Smooth muscle cell (in vitro differentiated cells): Measurements from ENCODE around the gene MYG1. TPM values are rescaled to one million over a fixed set of nuclear protein-coding genes. Genes with fewer than 3 reads are reported as not detected.

Source experiments
- DNase-seq: peaks from one replicate; lab custom pipeline; 2025; ENCODE audit not compliant: unreplicated experiment; lab: John Stamatoyannopoulos, UW
- H2AFZ ChIP-seq: fragments of 200-600 bp; sonication (generic); 2 replicates; pipeline ENCODE4 v1.6.0; 2016; ENCODE audit warnings: antibody characterized with exemption, low read depth, mild to moderate bottlenecking
- H3F3A ChIP-seq: fragments of 200-600 bp; sonication (generic); 2 replicates; pipeline ENCODE4 v1.6.0; 2017; ENCODE audit warnings: antibody characterized with exemption, low read depth
- H3K27ac ChIP-seq: fragments of 200-600 bp; sonication (generic); 2 replicates; pipeline ENCODE4 v1.5.1; 2016; ENCODE audit warnings: low read depth, mild to moderate bottlenecking
- H3K27me3 ChIP-seq: fragments of 200-600 bp; sonication (generic); 2 replicates; pipeline ENCODE4 v1.6.1; 2016; ENCODE audit warnings: low read depth, mild to moderate bottlenecking
- H3K36me3 ChIP-seq: fragments of 200-600 bp; sonication (generic); 2 replicates; pipeline ENCODE4 v1.5.1; 2016; ENCODE audit warnings: low read depth
- H3K4me1 ChIP-seq: fragments of 200-600 bp; sonication (generic); 2 replicates; pipeline ENCODE4 v1.5.1; 2016; ENCODE audit warnings: low read depth
- H3K4me2 ChIP-seq: fragments of 200-600 bp; sonication (generic); 2 replicates; pipeline ENCODE4 v1.6.0; 2016; ENCODE audit warnings: mild to moderate bottlenecking
- H3K4me3 ChIP-seq: fragments of 200-600 bp; sonication (generic); 2 replicates; pipeline ENCODE4 v1.5.1; 2016; ENCODE audit warnings: mild to moderate bottlenecking
- H3K79me2 ChIP-seq: fragments of 200-600 bp; sonication (generic); 2 replicates; pipeline ENCODE4 v1.6.0; 2016; ENCODE audit warnings: low read depth, mild to moderate bottlenecking
- H3K9ac ChIP-seq: fragments of 200-600 bp; sonication (generic); 2 replicates; pipeline ENCODE4 v1.6.0; 2016; ENCODE audit warnings: low read depth
- H3K9me3 ChIP-seq: fragments of 200-600 bp; sonication (generic); replicated peaks from 2 replicates; pipeline ENCODE4 v1.5.1; 2016; ENCODE audit warnings: low read depth
- H4K20me1 ChIP-seq: fragments of 200-600 bp; sonication (generic); 2 replicates; pipeline ENCODE4 v1.6.0; 2016; ENCODE audit warnings: low read depth
- CTCF ChIP-seq: fragments of 200-600 bp; sonication (generic); IDR thresholded peaks from 2 replicates; pipeline ENCODE4 v1.5.1; 2017; ENCODE audit warnings: borderline replicate concordance, mild to moderate bottlenecking, antibody characterized with exemption; ENCODE audit not compliant: insufficient read depth, poor library complexity, severe bottlenecking
- WGBS: methylation state at CpG from one replicate; pipeline ENCODE4 v1.1.7; 2016; ENCODE audit warnings: low lambda C conversion rate; 5-methylcytosine and 5-hydroxymethylcytosine counted together
- polyA plus RNA-seq: library from polyadenylated mRNA; unstranded; fragments of >200 nt; fragmentation: Nextera tagmentation; extraction: Ambion mirVana; gene quantifications from 2 replicates; pipeline ENCODE4 v1.2.1, GENCODE V29; 2016
- total RNA-seq: library from RNA; depleted of rRNA; stranded (reverse); fragments of >200 nt; gene quantifications from 2 replicates; pipeline ENCODE4 v1.2.3, GENCODE V29; 2014

The MYG1 gene
- total and polyA plus RNA-seq, 2 experiments from 2014 or later: 30.8 to 56.9 TPM

- TF ChIP-seq CTCF: no peak
- H3K4me2 ChIP-seq: peak overlapping the region; percentile 93
- H3K36me3 ChIP-seq: no peaks in the 10 kb centered on the region
- H3K4me1 ChIP-seq: peaks cover 25% of the 10 kb centered on the region
- no peaks in the 10 kb centered on the region for H3K27me3 ChIP-seq
- H3K27ac ChIP-seq: peak overlapping the region; percentile 94
- H3K9ac ChIP-seq: peak overlapping the region; percentile 87
- H3F3A ChIP-seq: peaks cover 22% of the 10 kb centered on the region
- H2AFZ ChIP-seq: peak overlapping the region; percentile 55
- no peaks in the 10 kb centered on the region for H3K9me3 ChIP-seq
- H3K79me2 ChIP-seq: peaks cover 46% of the 10 kb centered on the region
- H4K20me1 ChIP-seq: no peaks in the 10 kb centered on the region
- peak overlapping the region; percentile 85 for H3K4me3 ChIP-seq
- WGBS: 7% methylated on average over 12 of the region's 12 CpGs
- DNase-seq: no peak
These were observed 692 bp downstream of the MYG1 start for GRCh38 chr12:53300187-53300586.

- Histone ChIP-seq H3K4me1 (peaks cover 15% of the 10 kb centered on the region), H3K9me3 (no peaks in the 10 kb centered on the region), H4K20me1 (no peaks in the 10 kb centered on the region), H3K4me3 (no peak overlapping the region), H3K79me2 (peaks cover 26% of the 10 kb centered on the region), H3K9ac (no peak overlapping the region), H3F3A (peaks cover 14% of the 10 kb centered on the region), H2AFZ (no peak overlapping the region), H3K27ac (no peak overlapping the region), H3K27me3 (no peaks in the 10 kb centered on the region), H3K36me3 (no peaks in the 10 kb centered on the region), H3K4me2 (no peak overlapping the region)
- 94% methylated on average over 5 of the region's 5 CpGs for WGBS
- no peak for DNase-seq
- no peak for TF ChIP-seq CTCF
These were observed 3.4 kb downstream of the MYG1 start for GRCh38 chr12:53302903-53303302.

- Histone ChIP-seq H2AFZ (no peak overlapping the region), H3K9me3 (no peaks in the 10 kb centered on the region), H3K79me2 (peaks cover 2% of the 10 kb centered on the region), H3K27ac (no peak overlapping the region), H3K4me2 (no peak overlapping the region), H3K36me3 (no peaks in the 10 kb centered on the region), H3F3A (no peaks in the 10 kb centered on the region), H3K9ac (no peak overlapping the region), H4K20me1 (no peaks in the 10 kb centered on the region), H3K27me3 (no peaks in the 10 kb centered on the region), H3K4me3 (no peak overlapping the region), H3K4me1 (no peaks in the 10 kb centered on the region)
- WGBS: 98% methylated on average over 10 of the region's 10 CpGs
- no peak for DNase-seq
- no peak for TF ChIP-seq CTCF
These were observed 7.3 kb downstream of the MYG1 start for GRCh38 chr12:53306826-53307225.

- Histone ChIP-seq H3K4me3 (no peak overlapping the region), H4K20me1 (no peaks in the 10 kb centered on the region), H3K36me3 (no peaks in the 10 kb centered on the region), H3K4me2 (no peak overlapping the region), H3K27me3 (no peaks in the 10 kb centered on the region), H2AFZ (no peak overlapping the region), H3K9ac (no peak overlapping the region), H3K79me2 (no peaks in the 10 kb centered on the region), H3F3A (no peaks in the 10 kb centered on the region), H3K27ac (no peak overlapping the region), H3K4me1 (no peaks in the 10 kb centered on the region), H3K9me3 (no peaks in the 10 kb centered on the region)
- no peak for TF ChIP-seq CTCF
- 91% methylated on average over 4 of the region's 4 CpGs for WGBS
- DNase-seq: no peak
These were observed 8.8 kb downstream of the MYG1 start for GRCh38 chr12:53308276-53308675.
